CD14-positive monocyte (primary cell): ENCODE results near the gene N4BP2. TPM values are rescaled to one million over a fixed set of nuclear protein-coding genes. Genes with fewer than 3 reads are reported as not detected.

ENCODE experiments used
- DNase-seq, 3 donors: peaks; one replicate each; pipeline ENCODE4 v3.0.0-alpha.2; 2011 to 2022
- H2AFZ ChIP-seq: 2 replicates; pipeline ENCODE4 v1.6.0; 2012; ENCODE audit warnings: mild to moderate bottlenecking, low read depth, low read length, inconsistent platforms; ENCODE audit not compliant: insufficient read depth, poor library complexity, severe bottlenecking
- H3K27ac ChIP-seq, 2 donors: 1 replicate in 1 of 2; 2 replicates in 1 of 2; pipeline ENCODE4 v1.5.1; 2012 to 2013; ENCODE audit warnings: low read length in 2 of 2, control low read depth in 1 of 2, inconsistent platforms in 1 of 2, low read depth in 1 of 2, mild to moderate bottlenecking in 1 of 2
- H3K27me3 ChIP-seq, 2 donors: one replicate each; pipeline versions ENCODE4 v1.6.0 to v1.6.1; 2011 to 2013; ENCODE audit warnings: low read length in 2 of 2; ENCODE audit not compliant: control insufficient read depth in 2 of 2, insufficient read depth in 2 of 2
- H3K36me3 ChIP-seq, 2 donors: replicated peaks in 1 of 2; 1 replicate in 1 of 2; 2 replicates in 1 of 2; pipeline versions ENCODE4 v1.5.1 to v1.6.1; 2012 to 2013; ENCODE audit warnings: low read length in 2 of 2, control low read depth in 1 of 2, inconsistent platforms in 1 of 2, mild to moderate bottlenecking in 1 of 2; ENCODE audit not compliant: insufficient read depth in 2 of 2, control insufficient read depth in 1 of 2
- H3K4me1 ChIP-seq, 2 donors: 1 replicate in 1 of 2; 2 replicates in 1 of 2; pipeline versions ENCODE4 v1.5.1 to v1.6.1; 2012 to 2013; ENCODE audit warnings: low read length in 2 of 2, control low read depth in 1 of 2, inconsistent platforms in 1 of 2, mild to moderate bottlenecking in 1 of 2, moderate library complexity in 1 of 2; ENCODE audit not compliant: insufficient read depth in 2 of 2, control insufficient read depth in 1 of 2
- H3K4me2 ChIP-seq: replicated peaks from 2 replicates; pipeline ENCODE3; 2012; ENCODE audit warnings: low read length, moderate library complexity, mild to moderate bottlenecking; ENCODE audit not compliant: poor library complexity, severe bottlenecking; ENCODE audit errors: extremely low read depth
- H3K4me3 ChIP-seq, 3 experiments: fragments of 200-600 bp in 1 of 3; sonication (generic) in 1 of 3; replicated peaks in 1 of 3; 1 replicate in 2 of 3; 2 replicates in 1 of 3; pipeline ENCODE4 v1.5.1; 2011 to 2013; ENCODE audit warnings: low read length in 3 of 3, mild to moderate bottlenecking in 3 of 3, control low read depth in 2 of 3, low read depth in 2 of 3, inconsistent platforms in 1 of 3, moderate library complexity in 1 of 3
- H3K79me2 ChIP-seq: 2 replicates; pipeline ENCODE4 v1.6.0; 2012; ENCODE audit warnings: mild to moderate bottlenecking, control low read depth, inconsistent platforms, low read length, moderate library complexity; ENCODE audit not compliant: insufficient read depth
- H3K9ac ChIP-seq: 2 replicates; pipeline ENCODE4 v1.6.0; 2017; ENCODE audit warnings: low read length, mild to moderate bottlenecking; ENCODE audit not compliant: insufficient read depth, poor library complexity, severe bottlenecking
- H3K9me3 ChIP-seq, 2 donors: replicated peaks in 1 of 2; 1 replicate in 1 of 2; 2 replicates in 1 of 2; pipeline versions ENCODE4 v1.5.1 to v1.6.1; 2012 to 2013; ENCODE audit warnings: low read length in 2 of 2, control low read depth in 1 of 2; ENCODE audit not compliant: control insufficient read depth in 1 of 2, insufficient read depth in 1 of 2
- H4K20me1 ChIP-seq: 2 replicates; pipeline ENCODE4 v1.6.0; 2012; ENCODE audit warnings: mild to moderate bottlenecking, low read length, control low read depth, moderate library complexity; ENCODE audit not compliant: insufficient read depth
- H3K27ac Mint-ChIP-seq, 7 donors: one replicate each; pipeline ENCODE4 v1.8.0; 2020; ENCODE audit warnings: mild to moderate bottlenecking in 7 of 7, mixed read lengths in 7 of 7, moderate library complexity in 6 of 7, inconsistent platforms in 2 of 7
- H3K27me3 Mint-ChIP-seq, 3 donors: one replicate each; pipeline ENCODE4 v1.8.0; 2021 to 2022; ENCODE audit warnings: low read depth in 3 of 3, mild to moderate bottlenecking in 3 of 3, mixed read lengths in 3 of 3, moderate library complexity in 3 of 3, inconsistent platforms in 1 of 3
- H3K36me3 Mint-ChIP-seq, 2 donors: one replicate each; pipeline ENCODE4 v1.8.0; 2020; ENCODE audit warnings: mixed read lengths in 2 of 2, inconsistent platforms in 1 of 2, mild to moderate bottlenecking in 1 of 2
- H3K4me1 Mint-ChIP-seq: one replicate; pipeline ENCODE4 v1.8.0; 2020; ENCODE audit warnings: mild to moderate bottlenecking, mixed read lengths
- H3K4me3 Mint-ChIP-seq, 2 donors: one replicate each; pipeline ENCODE4 v1.8.0; 2020; ENCODE audit warnings: mild to moderate bottlenecking in 2 of 2, mixed read lengths in 2 of 2, moderate library complexity in 1 of 2
- H3K9me3 Mint-ChIP-seq, 7 donors: one replicate each; pipeline ENCODE4 v1.8.0; 2020 to 2022; ENCODE audit warnings: mixed read lengths in 7 of 7, mild to moderate bottlenecking in 6 of 7, moderate library complexity in 6 of 7, inconsistent platforms in 2 of 7
- WGBS: methylation state at CpG from one replicate; pipeline ENCODE4 v1.1.5; 2013; ENCODE audit warnings: missing lambda C conversion rate; ENCODE audit not compliant: insufficient coverage; 5-methylcytosine and 5-hydroxymethylcytosine counted together
- intact Hi-C, 2 donors: fragments of 100-400 bp; cut with micrococcal nuclease; formaldehyde crosslinking; loops; one replicate each; pipeline versions ENCODE4 v1.15.0 to v1.15.1; 2023
- polyA plus RNA-seq, 3 donors: library from polyadenylated mRNA; depleted of rRNA in 1 of 3; unstranded in 2 of 3; stranded (reverse) in 1 of 3; fragments of 300-500 nt in 2 of 3; fragments of >200 nt in 1 of 3; fragmentation: Illumina TruSeq in 2 of 3; gene quantifications; 1 replicate in 2 of 3; 2 replicates in 1 of 3; pipeline ENCODE4 v1.2.3, GENCODE V29; 2012 to 2021
- TF ChIP-seq, protein P1 (sequence below): fragments of 200-600 bp; IDR thresholded peaks from one replicate; pipeline ENCODE4 v1.8.0; 2022; ENCODE audit warnings: antibody characterized with exemption, mild to moderate bottlenecking

The N4BP2 gene
- polyA plus RNA-seq, 3 donors: 3.1 to 8.3 (median 4.8) TPM

- no peak overlapping the region for H3K9ac ChIP-seq
- Mint-ChIP-seq H3K9me3 (no peaks in the 10 kb centered on the region), H3K4me1 (peaks cover 27% of the 10 kb centered on the region), H3K36me3 (peaks cover 0 to 3% of the 10 kb centered on the region in 2 donors), H3K27ac (no peak overlapping the region), H3K27me3 (peaks cover 0 to 4% (median 2%) of the 10 kb centered on the region in 3 donors), H3K4me3 (no peak overlapping the region)
- H3K9me3 ChIP-seq: no peaks in the 10 kb centered on the region
- H3K27ac ChIP-seq: no peak overlapping the region
- no peak overlapping the region for H2AFZ ChIP-seq
- H3K4me1 ChIP-seq: peaks cover 6 to 14% of the 10 kb centered on the region in 2 donors
- H3K4me2 ChIP-seq: no peak overlapping the region
- TF ChIP-seq, protein P1, sequence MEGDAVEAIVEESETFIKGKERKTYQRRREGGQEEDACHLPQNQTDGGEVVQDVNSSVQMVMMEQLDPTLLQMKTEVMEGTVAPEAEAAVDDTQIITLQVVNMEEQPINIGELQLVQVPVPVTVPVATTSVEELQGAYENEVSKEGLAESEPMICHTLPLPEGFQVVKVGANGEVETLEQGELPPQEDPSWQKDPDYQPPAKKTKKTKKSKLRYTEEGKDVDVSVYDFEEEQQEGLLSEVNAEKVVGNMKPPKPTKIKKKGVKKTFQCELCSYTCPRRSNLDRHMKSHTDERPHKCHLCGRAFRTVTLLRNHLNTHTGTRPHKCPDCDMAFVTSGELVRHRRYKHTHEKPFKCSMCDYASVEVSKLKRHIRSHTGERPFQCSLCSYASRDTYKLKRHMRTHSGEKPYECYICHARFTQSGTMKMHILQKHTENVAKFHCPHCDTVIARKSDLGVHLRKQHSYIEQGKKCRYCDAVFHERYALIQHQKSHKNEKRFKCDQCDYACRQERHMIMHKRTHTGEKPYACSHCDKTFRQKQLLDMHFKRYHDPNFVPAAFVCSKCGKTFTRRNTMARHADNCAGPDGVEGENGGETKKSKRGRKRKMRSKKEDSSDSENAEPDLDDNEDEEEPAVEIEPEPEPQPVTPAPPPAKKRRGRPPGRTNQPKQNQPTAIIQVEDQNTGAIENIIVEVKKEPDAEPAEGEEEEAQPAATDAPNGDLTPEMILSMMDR: no peak
- WGBS: 100% methylated on average over 2 of the region's 4 CpGs
- H4K20me1 ChIP-seq: no peaks in the 10 kb centered on the region
- H3K79me2 ChIP-seq: no peaks in the 10 kb centered on the region
- H3K27me3 ChIP-seq: no peaks in the 10 kb centered on the region
- H3K4me3 ChIP-seq: no peak overlapping the region
- H3K36me3 ChIP-seq: no peaks in the 10 kb centered on the region
- DNase-seq: no peak
- intact Hi-C loops: no loop called here
Measured at GRCh38 chr4:40187386-40187906, 130.8 kb downstream of the N4BP2 start.

DNA sequence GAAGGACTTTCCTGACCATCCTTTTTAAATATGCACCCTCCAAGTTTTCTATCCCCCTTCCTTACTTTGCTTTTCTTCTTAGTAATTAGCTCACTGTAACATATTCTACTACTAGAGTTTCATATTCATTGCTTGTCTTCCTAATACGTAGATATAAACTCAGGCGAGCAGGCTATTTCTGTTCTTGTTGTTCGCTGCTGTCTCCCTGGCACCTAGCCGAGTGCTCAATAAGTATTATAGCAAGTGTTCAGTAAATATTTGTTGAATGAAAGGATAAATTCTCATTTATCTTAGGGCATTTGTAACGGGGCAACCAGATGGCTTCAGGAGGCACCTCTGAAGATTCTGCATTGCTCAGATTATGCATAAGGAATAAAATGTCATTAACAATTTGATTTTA is 133.4 kb downstream of the N4BP2 start:
- Histone ChIP-seq H3K9me3 (no peaks in the 10 kb centered on the region), H3K9ac (no peak overlapping the region), H3K79me2 (no peaks in the 10 kb centered on the region), H2AFZ (no peak overlapping the region), H3K27ac (no peak overlapping the region), H4K20me1 (no peaks in the 10 kb centered on the region), H3K4me3 (no peak overlapping the region), H3K36me3 (no peaks in the 10 kb centered on the region), H3K4me2 (no peak overlapping the region), H3K4me1 (peaks cover 7 to 16% of the 10 kb centered on the region in 2 donors), H3K27me3 (no peaks in the 10 kb centered on the region)
- WGBS: no CpG with 5 or more reads among the region's 5 CpGs
- H3K4me3 Mint-ChIP-seq: peak overlapping the region in 1 of 2 donors; percentile 20
- peaks cover 0 to 3% of the 10 kb centered on the region in 2 donors for H3K36me3 Mint-ChIP-seq
- DNase-seq: no peak
- H3K27me3 Mint-ChIP-seq: peaks cover 2 to 9% (median 3%) of the 10 kb centered on the region in 3 donors
- H3K27ac Mint-ChIP-seq: no peak overlapping the region
- peaks cover 39% of the 10 kb centered on the region for H3K4me1 Mint-ChIP-seq
- TF ChIP-seq, protein P1: no peak
- intact Hi-C loops: no loop called here
- no peaks in the 10 kb centered on the region for H3K9me3 Mint-ChIP-seq
